GM21529 (cell line): ENCODE measurements around the gene IL4.
"Not testable (repeated sequence)": the region's sequence is repeated elsewhere in the genome, so short reads cannot be mapped to it uniquely, and the experiment has no call there.

Experiments used
- ATAC-seq: cut with Tn5 transposase; IDR thresholded peaks from one replicate; pipeline ENCODE4 v1.9.1; 2021; ENCODE audit not compliant: unreplicated experiment

The IL4 gene

GRCh38 chr5:132673939-132674630 is at the start of gene IL4:
IL4 (plus strand) TSS chr5:132673989; CDS start chr5:132674051, 62 bp downstream.
- no peak for ATAC-seq

- ATAC-seq: no peak
These were observed 46.3 kb upstream of the IL4 start for GRCh38 chr5:132627470-132627869.

- ATAC-seq: peak; percentile 26
These were observed 45.0 kb upstream of the IL4 start for GRCh38 chr5:132628814-132629213.

- ATAC-seq: peak; percentile 81
These were observed 44.4 kb upstream of the IL4 start for GRCh38 chr5:132629230-132629944.

GRCh38 chr5:132633587-132633986 is 40.2 kb upstream of the IL4 start:
- ATAC-seq: not testable (repeated sequence)

- ATAC-seq: peak; percentile 56
These were observed 37.9 kb upstream of the IL4 start for GRCh38 chr5:132635873-132636272.

- ATAC-seq: no peak
These were observed 36.5 kb upstream of the IL4 start for GRCh38 chr5:132637241-132637640.

GRCh38 chr5:132639706-132640130 is 34.1 kb upstream of the IL4 start:
- peak; percentile 71 for ATAC-seq

GRCh38 chr5:132640613-132641012 is 33.2 kb upstream of the IL4 start:
- no peak for ATAC-seq

GRCh38 chr5:132641241-132641723 is 32.5 kb upstream of the IL4 start:
- ATAC-seq: peak; percentile 41

GRCh38 chr5:132641841-132642240 is 31.9 kb upstream of the IL4 start:
- no peak for ATAC-seq

GRCh38 chr5:132644177-132644576 is 29.6 kb upstream of the IL4 start:
- ATAC-seq: no peak

- ATAC-seq: no peak
These were observed 27.1 kb upstream of the IL4 start for GRCh38 chr5:132646583-132647266.

GRCh38 chr5:132647473-132647872 is 26.3 kb upstream of the IL4 start:
- no peak for ATAC-seq

- ATAC-seq: no peak
These were observed 25.4 kb upstream of the IL4 start for GRCh38 chr5:132648355-132648754.

GRCh38 chr5:132651838-132652469 is 21.8 kb upstream of the IL4 start:
- no peak for ATAC-seq

- no peak for ATAC-seq
These were observed 20.1 kb upstream of the IL4 start for GRCh38 chr5:132653716-132654115.

GRCh38 chr5:132655821-132656773 is 17.7 kb upstream of the IL4 start:
- ATAC-seq: no peak

- ATAC-seq: no peak
These were observed 16.9 kb upstream of the IL4 start for GRCh38 chr5:132656774-132657355.
